Spleen (tissue), 7 donors: ENCODE measurements around the gene RFX3.

Experiments used
- CTCF ChIP-seq, 11 experiments: fragments of 200-600 bp in 7 of 11; fragments of 450-650 bp in 4 of 11; sonication (generic) in 4 of 11; IDR thresholded peaks in 8 of 11; conservative IDR thresholded peaks in 3 of 11; 1 replicate in 7 of 11; 2 replicates in 4 of 11; pipeline versions ENCODE4 v1.4.0 to v1.8.0; 2016 to 2021; ENCODE audit warnings: antibody characterized with exemption in 11 of 11, inconsistent platforms in 4 of 11, mild to moderate bottlenecking in 1 of 11
- POLR2A ChIP-seq, 3 donors: fragments of 450-650 bp; IDR thresholded peaks; one replicate each; pipeline ENCODE4 v1.5.1; 2017; ENCODE audit warnings: antibody characterized with exemption in 3 of 3, mild to moderate bottlenecking in 1 of 3
- POLR2AphosphoS5 ChIP-seq, 3 donors: sonication (generic); formaldehyde crosslinking; IDR thresholded peaks; one replicate each; pipeline ENCODE4 v1.5.1; 2017; ENCODE audit warnings: antibody characterized with exemption in 3 of 3
- donor health status: DM: no; HTN: no; CAD: no; lungs with moderate emphysema.
- donor health status: DM: no; HTN: no; CAD: no.
- donor health status: DM: no; HTN: no; CAD: no.

GRCh38 chr9:3433754-3434153, 92.0 kb downstream of the RFX3 start:
- TF ChIP-seq CTCF (IDR thresholded peaks at IDR 0.05 in 8 of 11, conservative IDR thresholded peaks at IDR 0.05 in 3 of 11) (no peak), POLR2A (IDR thresholded peaks at IDR 0.05) (no peak), POLR2AphosphoS5 (IDR thresholded peaks at IDR 0.05) (no peak)
